ENCODE results near the gene CDC42BPA.

GRCh38 chr1:227190321-227190720 lies 128.0 kb downstream of the CDC42BPA start:
- TF ChIP-seq CTCF (conservative IDR thresholded peaks at IDR 0.05; ENCODE audit: low read depth, low read length), result no peak
- no peak for TF ChIP-seq EZH2 (IDR thresholded peaks at IDR 0.05; ENCODE audit: low read length, unreplicated experiment)
